Neural cell (in vitro differentiated cells): Measurements from ENCODE around the gene RUVBL1.

Experiments
- CTCF ChIP-seq: fragments of 450-650 bp; IDR thresholded peaks from 2 replicates; pipeline ENCODE4 v1.5.1; 2014; ENCODE audit warnings: antibody characterized with exemption, mild to moderate bottlenecking, moderate library complexity; ENCODE audit not compliant: poor library complexity, severe bottlenecking
- EZH2 ChIP-seq: fragments of 200-600, 300-800 bp; shearing (Covaris generic), sonication (generic); IDR thresholded peaks from 2 replicates; pipeline ENCODE4 v1.6.1; 2014; ENCODE audit warnings: antibody characterized with exemption, low read length, borderline replicate concordance, mild to moderate bottlenecking; ENCODE audit not compliant: insufficient read depth, poor library complexity, severe bottlenecking
- REST ChIP-seq: IDR thresholded peaks from 2 replicates; pipeline ENCODE4 v1.6.1; 2012; ENCODE audit warnings: borderline replicate concordance
- TAF1 ChIP-seq: IDR thresholded peaks from 2 replicates; pipeline ENCODE4 v1.6.1; 2012; ENCODE audit warnings: low read depth

- no peak for TF ChIP-seq CTCF
- TF ChIP-seq REST = no peak
- TF ChIP-seq TAF1 = no peak
- TF ChIP-seq EZH2 = no peak
Measured at GRCh38 chr3:128072454-128073184, 51.0 kb downstream of the RUVBL1 start.
